SH-SY5Y (cell line): Measurements from ENCODE around the gene KCTD6.

ENCODE experiments used
- GATA2 ChIP-seq: IDR thresholded peaks from 2 replicates; pipeline ENCODE4 v1.6.1; 2011; ENCODE audit warnings: mild to moderate bottlenecking, low read depth, low read length
- GATA3 ChIP-seq: IDR thresholded peaks from 2 replicates; pipeline ENCODE4 v1.6.1; 2011; ENCODE audit warnings: low read depth, mild to moderate bottlenecking, low read length, moderate library complexity

GRCh38 chr3:58459160-58459559 lies 32.7 kb upstream of the KCTD6 start:
- TF ChIP-seq GATA3 (no peak), GATA2 (no peak)
